HepG2 (cell line): ENCODE measurements around the gene UNC5B. TPM values are rescaled to one million over a fixed set of nuclear protein-coding genes. Genes with fewer than 3 reads are reported as not detected.

ENCODE experiments used
- ARNT2 ChIP-seq: sonication (generic); formaldehyde crosslinking; IDR thresholded peaks from 2 replicates; pipeline ENCODE4 v1.8.0; 2022; ENCODE audit warnings: mild to moderate bottlenecking, low read depth, missing genetic modification reagents, moderate library complexity
- HDAC1 ChIP-seq: sonication (generic); formaldehyde crosslinking; IDR thresholded peaks from 2 replicates; pipeline ENCODE4 v1.5.1; 2020; ENCODE audit warnings: mild to moderate bottlenecking, missing genetic modification reagents
- KAT8 ChIP-seq: IDR thresholded peaks from 2 replicates; pipeline ENCODE4 v1.6.1; 2016; ENCODE audit warnings: missing genetic modification reagents, missing compliant biosample characterization
- PATZ1 ChIP-seq: sonication (generic); formaldehyde crosslinking; IDR thresholded peaks from 2 replicates; pipeline ENCODE4 v1.4.0; 2020; ENCODE audit warnings: missing genetic modification reagents
- ZBTB10 ChIP-seq: sonication (generic); formaldehyde crosslinking; IDR thresholded peaks from 2 replicates; pipeline ENCODE4 v1.4.0; 2020; ENCODE audit warnings: missing genetic modification reagents, borderline replicate concordance
- ZNF609 ChIP-seq: sonication (generic); formaldehyde crosslinking; IDR thresholded peaks from 2 replicates; pipeline ENCODE4 v1.4.0; 2020; ENCODE audit warnings: mild to moderate bottlenecking, missing genetic modification reagents, borderline replicate concordance
- polyA plus RNA-seq, 8 experiments: library from polyadenylated mRNA; depleted of rRNA in 3 of 8; stranded (reverse) in 7 of 8; unstranded in 1 of 8; fragments of >200 nt; fragmentation: Illumina TruSeq in 4 of 8; extraction: Trizol in 4 of 8; gene quantifications; 2 replicates each; pipeline versions ENCODE4 v1.2.1 to v1.2.3, GENCODE V29; 2011 to 2016; ENCODE audit warnings: low read depth in 4 of 8, missing spikeins in 1 of 8, mixed read lengths in 1 of 8; ENCODE audit not compliant: insufficient read depth in 1 of 8
- total RNA-seq, 5 experiments: library from RNA; depleted of rRNA; stranded (reverse); fragments of >200 nt; fragmentation: Illumina TruSeq; extraction: Trizol; gene quantifications; 2 replicates each; pipeline ENCODE4 v1.2.3, GENCODE V29; 2016; ENCODE audit warnings: low read depth in 1 of 5
- TF ChIP-seq, protein P1 (sequence below): sonication (generic); formaldehyde crosslinking; IDR thresholded peaks from 2 replicates; pipeline ENCODE4 v1.9.0; 2021; ENCODE audit warnings: missing genetic modification reagents, borderline replicate concordance
- TF ChIP-seq, protein P2 (sequence below): sonication (generic); formaldehyde crosslinking; IDR thresholded peaks from 2 replicates; pipeline ENCODE4 v1.4.0; 2020; ENCODE audit warnings: missing genetic modification reagents, borderline replicate concordance
- TF ChIP-seq, protein P3 (sequence below): sonication (generic); formaldehyde crosslinking; IDR thresholded peaks from 2 replicates; pipeline ENCODE4 v1.5.1; 2020; ENCODE audit warnings: missing genetic modification reagents, mild to moderate bottlenecking, borderline replicate concordance

The UNC5B gene
- total and polyA plus RNA-seq, 2 of the 13 experiments (the other 11 are each of a cell fraction or from before 2014, with no cell fraction given): 0.07 TPM

DNA sequence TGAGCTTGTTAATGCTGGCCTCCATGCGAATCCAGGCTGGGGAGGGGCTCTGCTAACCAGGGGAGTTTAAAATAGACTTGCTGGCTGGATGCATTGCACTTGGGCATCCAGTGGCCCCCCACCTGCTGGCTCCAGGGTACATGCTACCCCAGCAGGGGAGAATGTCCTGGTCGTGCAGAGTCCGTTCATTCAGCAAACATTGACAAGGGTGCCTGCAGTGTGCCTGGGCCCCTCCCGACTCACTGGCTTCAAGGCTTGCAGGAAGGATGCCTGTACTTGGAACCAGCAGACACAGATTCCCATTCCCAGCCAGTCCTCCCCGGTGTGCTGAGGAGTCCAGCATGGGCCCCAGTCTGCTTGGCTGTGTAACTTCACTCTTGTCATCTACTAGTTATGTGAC is 108.2 kb downstream of the UNC5B start (continued):
- TF ChIP-seq, protein P1, sequence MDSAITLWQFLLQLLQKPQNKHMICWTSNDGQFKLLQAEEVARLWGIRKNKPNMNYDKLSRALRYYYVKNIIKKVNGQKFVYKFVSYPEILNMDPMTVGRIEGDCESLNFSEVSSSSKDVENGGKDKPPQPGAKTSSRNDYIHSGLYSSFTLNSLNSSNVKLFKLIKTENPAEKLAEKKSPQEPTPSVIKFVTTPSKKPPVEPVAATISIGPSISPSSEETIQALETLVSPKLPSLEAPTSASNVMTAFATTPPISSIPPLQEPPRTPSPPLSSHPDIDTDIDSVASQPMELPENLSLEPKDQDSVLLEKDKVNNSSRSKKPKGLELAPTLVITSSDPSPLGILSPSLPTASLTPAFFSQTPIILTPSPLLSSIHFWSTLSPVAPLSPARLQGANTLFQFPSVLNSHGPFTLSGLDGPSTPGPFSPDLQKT (CRISPR knock-in tag): no peak
- peak; percentile 54; the same call in 1 of the 2 replicates for TF ChIP-seq HDAC1 (CRISPR knock-in tag)
- no peak for TF ChIP-seq KAT8 (CRISPR knock-in tag)
- no peak for TF ChIP-seq ZBTB10 (CRISPR knock-in tag)
- TF ChIP-seq ZNF609 (CRISPR knock-in tag): peak; percentile 48; the same call in 1 of the 2 replicates
- TF ChIP-seq, protein P2, sequence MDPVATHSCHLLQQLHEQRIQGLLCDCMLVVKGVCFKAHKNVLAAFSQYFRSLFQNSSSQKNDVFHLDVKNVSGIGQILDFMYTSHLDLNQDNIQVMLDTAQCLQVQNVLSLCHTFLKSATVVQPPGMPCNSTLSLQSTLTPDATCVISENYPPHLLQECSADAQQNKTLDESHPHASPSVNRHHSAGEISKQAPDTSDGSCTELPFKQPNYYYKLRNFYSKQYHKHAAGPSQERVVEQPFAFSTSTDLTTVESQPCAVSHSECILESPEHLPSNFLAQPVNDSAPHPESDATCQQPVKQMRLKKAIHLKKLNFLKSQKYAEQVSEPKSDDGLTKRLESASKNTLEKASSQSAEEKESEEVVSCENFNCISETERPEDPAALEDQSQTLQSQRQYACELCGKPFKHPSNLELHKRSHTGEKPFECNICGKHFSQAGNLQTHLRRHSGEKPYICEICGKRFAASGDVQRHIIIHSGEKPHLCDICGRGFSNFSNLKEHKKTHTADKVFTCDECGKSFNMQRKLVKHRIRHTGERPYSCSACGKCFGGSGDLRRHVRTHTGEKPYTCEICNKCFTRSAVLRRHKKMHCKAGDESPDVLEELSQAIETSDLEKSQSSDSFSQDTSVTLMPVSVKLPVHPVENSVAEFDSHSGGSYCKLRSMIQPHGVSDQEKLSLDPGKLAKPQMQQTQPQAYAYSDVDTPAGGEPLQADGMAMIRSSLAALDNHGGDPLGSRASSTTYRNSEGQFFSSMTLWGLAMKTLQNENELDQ (CRISPR knock-in tag): no peak
- TF ChIP-seq PATZ1 (CRISPR knock-in tag): peak; percentile 98
- TF ChIP-seq, protein P3, sequence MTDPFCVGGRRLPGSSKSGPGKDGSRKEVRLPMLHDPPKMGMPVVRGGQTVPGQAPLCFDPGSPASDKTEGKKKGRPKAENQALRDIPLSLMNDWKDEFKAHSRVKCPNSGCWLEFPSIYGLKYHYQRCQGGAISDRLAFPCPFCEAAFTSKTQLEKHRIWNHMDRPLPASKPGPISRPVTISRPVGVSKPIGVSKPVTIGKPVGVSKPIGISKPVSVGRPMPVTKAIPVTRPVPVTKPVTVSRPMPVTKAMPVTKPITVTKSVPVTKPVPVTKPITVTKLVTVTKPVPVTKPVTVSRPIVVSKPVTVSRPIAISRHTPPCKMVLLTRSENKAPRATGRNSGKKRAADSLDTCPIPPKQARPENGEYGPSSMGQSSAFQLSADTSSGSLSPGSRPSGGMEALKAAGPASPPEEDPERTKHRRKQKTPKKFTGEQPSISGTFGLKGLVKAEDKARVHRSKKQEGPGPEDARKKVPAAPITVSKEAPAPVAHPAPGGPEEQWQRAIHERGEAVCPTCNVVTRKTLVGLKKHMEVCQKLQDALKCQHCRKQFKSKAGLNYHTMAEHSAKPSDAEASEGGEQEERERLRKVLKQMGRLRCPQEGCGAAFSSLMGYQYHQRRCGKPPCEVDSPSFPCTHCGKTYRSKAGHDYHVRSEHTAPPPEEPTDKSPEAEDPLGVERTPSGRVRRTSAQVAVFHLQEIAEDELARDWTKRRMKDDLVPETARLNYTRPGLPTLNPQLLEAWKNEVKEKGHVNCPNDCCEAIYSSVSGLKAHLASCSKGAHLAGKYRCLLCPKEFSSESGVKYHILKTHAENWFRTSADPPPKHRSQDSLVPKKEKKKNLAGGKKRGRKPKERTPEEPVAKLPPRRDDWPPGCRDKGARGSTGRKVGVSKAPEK (CRISPR knock-in tag): no peak
- TF ChIP-seq ARNT2 (CRISPR knock-in tag): 0 out of 2 replicates have a peak, but pooled peaks have one; percentile 35
